Mesothelial cell of epicardium (in vitro differentiated cells): ENCODE measurements around the gene PRUNE2. TPM values are rescaled to one million over a fixed set of nuclear protein-coding genes. Genes with fewer than 3 reads are reported as not detected.

Experiments used
- DNase-seq, 2 experiments: peaks; one replicate each; pipeline ENCODE4 v3.0.0; 2021; ENCODE audit warnings: low spot score in 2 of 2; ENCODE audit not compliant: unreplicated experiment in 2 of 2
- H3K27ac Mint-ChIP-seq: 2 replicates; pipeline ENCODE4 v1.8.0; 2021; ENCODE audit warnings: mixed read lengths
- H3K27me3 Mint-ChIP-seq: 2 replicates; pipeline ENCODE4 v1.8.0; 2021; ENCODE audit warnings: low read depth, mixed read lengths
- H3K36me3 Mint-ChIP-seq: 2 replicates; pipeline ENCODE4 v1.8.0; 2021; ENCODE audit warnings: mixed read lengths
- H3K4me1 Mint-ChIP-seq: 2 replicates; pipeline ENCODE4 v1.8.0; 2021; ENCODE audit warnings: mixed read lengths
- H3K4me3 Mint-ChIP-seq: 2 replicates; pipeline ENCODE4 v1.8.0; 2021; ENCODE audit warnings: mild to moderate bottlenecking, moderate library complexity, mixed read lengths
- H3K9me3 Mint-ChIP-seq: 2 replicates; pipeline ENCODE4 v1.8.0; 2021; ENCODE audit warnings: mixed read lengths
- total RNA-seq: library from RNA; stranded (reverse); gene quantifications from 3 replicates; pipeline ENCODE4 v1.2.1, GENCODE V29; 2021
- TF ChIP-seq, protein P1 (sequence below): fragments of 200-600 bp; sonication (generic); IDR thresholded peaks from one replicate; pipeline ENCODE4 v1.5.0; 2021; ENCODE audit warnings: antibody characterized with exemption; ENCODE audit not compliant: unreplicated experiment

PRUNE2 gene
- total RNA-seq, 1 donor from 2014 or later: 3.4 TPM

DNA sequence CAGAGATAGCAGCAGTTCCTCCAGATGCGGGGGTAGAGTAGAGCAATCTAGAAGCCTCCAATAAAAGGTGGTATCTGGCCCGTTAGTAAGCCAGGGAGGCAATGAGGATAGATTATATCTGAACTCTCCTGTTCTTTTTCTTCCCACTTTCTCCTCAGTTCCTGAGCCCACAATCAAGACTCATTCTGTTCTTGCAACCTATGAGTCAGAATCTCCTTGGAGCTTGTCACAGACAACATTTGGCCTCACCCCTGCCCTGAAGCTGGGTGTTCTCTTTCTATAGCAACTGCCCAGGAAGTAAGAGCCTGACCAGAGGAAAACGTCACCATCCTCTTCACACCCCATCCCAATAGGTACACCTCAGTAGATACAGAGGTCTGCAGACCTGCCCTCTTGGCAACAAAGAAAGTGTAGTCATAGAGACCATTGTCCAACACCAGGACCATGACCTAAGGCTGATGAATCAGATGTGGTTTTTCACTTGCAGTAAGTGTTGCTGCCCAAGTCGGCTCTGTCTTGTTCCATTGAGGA, 218.0 kb downstream of the PRUNE2 start:
- DNase-seq: no peak
- no peaks in the 10 kb centered on the region for H3K9me3 Mint-ChIP-seq
- H3K27ac Mint-ChIP-seq: no peak overlapping the region
- TF ChIP-seq, protein P1, sequence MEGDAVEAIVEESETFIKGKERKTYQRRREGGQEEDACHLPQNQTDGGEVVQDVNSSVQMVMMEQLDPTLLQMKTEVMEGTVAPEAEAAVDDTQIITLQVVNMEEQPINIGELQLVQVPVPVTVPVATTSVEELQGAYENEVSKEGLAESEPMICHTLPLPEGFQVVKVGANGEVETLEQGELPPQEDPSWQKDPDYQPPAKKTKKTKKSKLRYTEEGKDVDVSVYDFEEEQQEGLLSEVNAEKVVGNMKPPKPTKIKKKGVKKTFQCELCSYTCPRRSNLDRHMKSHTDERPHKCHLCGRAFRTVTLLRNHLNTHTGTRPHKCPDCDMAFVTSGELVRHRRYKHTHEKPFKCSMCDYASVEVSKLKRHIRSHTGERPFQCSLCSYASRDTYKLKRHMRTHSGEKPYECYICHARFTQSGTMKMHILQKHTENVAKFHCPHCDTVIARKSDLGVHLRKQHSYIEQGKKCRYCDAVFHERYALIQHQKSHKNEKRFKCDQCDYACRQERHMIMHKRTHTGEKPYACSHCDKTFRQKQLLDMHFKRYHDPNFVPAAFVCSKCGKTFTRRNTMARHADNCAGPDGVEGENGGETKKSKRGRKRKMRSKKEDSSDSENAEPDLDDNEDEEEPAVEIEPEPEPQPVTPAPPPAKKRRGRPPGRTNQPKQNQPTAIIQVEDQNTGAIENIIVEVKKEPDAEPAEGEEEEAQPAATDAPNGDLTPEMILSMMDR: no peak
- no peaks in the 10 kb centered on the region for H3K36me3 Mint-ChIP-seq
- peaks cover 6% of the 10 kb centered on the region for H3K27me3 Mint-ChIP-seq
- H3K4me1 Mint-ChIP-seq: peaks cover 11% of the 10 kb centered on the region
- H3K4me3 Mint-ChIP-seq: no peak overlapping the region

DNA sequence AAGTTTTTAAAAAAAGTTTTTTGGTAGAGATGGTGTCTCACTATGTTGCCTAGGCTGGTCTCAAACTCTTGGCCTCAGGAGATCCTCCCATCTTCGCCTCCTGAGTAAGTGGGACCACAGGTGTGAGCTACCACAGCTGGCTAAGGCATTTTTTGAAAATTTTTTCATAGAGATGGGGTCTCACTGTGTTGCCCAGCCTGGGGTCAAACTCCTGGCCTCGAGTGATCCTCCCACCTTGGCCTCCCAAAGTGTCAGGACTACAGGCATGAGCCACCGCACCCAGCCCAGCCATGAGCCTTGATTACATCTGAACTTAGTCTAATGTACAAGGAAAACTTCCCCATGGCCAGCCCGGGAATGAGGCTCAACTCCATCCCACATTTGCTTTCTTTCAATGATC, 219.2 kb downstream of the PRUNE2 start:
- Mint-ChIP-seq H3K27me3 (peaks cover 5% of the 10 kb centered on the region), H3K4me1 (peaks cover 2% of the 10 kb centered on the region), H3K36me3 (no peaks in the 10 kb centered on the region), H3K27ac (no peak overlapping the region), H3K4me3 (no peak overlapping the region), H3K9me3 (no peaks in the 10 kb centered on the region)
- no peak for DNase-seq
- TF ChIP-seq, protein P1: no peak

DNA sequence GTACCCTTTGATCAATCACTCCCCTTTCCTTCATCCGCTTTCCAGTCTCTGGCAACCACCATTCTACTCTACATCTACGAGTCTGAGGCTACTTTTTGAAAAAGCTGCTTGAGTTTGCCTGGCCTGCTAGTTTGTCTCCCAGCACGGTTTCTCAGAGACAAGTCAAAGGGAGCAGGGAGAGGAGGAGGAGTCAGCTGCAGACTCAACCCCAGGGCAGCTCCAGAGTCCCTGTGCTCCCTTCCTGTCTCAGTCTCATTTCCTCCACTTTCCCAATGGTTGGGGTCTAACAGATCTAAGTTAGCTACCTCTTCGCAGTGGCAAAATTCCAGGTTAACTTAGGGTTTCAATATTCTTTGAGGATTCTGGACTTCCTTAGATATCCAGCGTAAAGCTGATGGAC, 221.7 kb downstream of the PRUNE2 start:
- DNase-seq: no peak
- Mint-ChIP-seq H3K27me3 (peaks cover 5% of the 10 kb centered on the region), H3K27ac (no peak overlapping the region), H3K4me1 (no peaks in the 10 kb centered on the region), H3K36me3 (no peaks in the 10 kb centered on the region), H3K9me3 (peaks cover 15% of the 10 kb centered on the region), H3K4me3 (no peak overlapping the region)
- TF ChIP-seq, protein P1: no peak

DNA sequence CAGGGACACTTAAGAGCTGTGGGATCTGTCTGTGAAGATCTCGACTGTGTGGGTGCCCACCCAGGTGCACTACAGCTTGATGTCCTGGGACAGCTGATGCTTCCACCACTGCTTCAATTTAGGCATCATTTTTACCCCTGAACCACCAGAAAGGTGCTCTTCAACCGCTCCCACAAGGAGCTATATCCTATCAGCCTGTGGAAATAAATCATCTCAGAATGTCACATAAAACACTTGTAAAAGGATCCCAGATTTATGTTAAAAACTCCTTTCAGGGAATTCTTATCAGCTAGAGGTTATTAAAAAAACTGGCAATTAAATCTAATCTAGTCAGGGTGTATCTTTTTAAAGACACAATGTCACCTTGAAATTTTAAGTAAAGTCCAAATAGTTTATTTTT, 224.4 kb downstream of the PRUNE2 start:
- Mint-ChIP-seq H3K9me3 (peaks cover 15% of the 10 kb centered on the region), H3K4me1 (no peaks in the 10 kb centered on the region), H3K27ac (no peak overlapping the region), H3K27me3 (no peaks in the 10 kb centered on the region), H3K36me3 (no peaks in the 10 kb centered on the region), H3K4me3 (no peak overlapping the region)
- TF ChIP-seq, protein P1: no peak
- no peak for DNase-seq

DNA sequence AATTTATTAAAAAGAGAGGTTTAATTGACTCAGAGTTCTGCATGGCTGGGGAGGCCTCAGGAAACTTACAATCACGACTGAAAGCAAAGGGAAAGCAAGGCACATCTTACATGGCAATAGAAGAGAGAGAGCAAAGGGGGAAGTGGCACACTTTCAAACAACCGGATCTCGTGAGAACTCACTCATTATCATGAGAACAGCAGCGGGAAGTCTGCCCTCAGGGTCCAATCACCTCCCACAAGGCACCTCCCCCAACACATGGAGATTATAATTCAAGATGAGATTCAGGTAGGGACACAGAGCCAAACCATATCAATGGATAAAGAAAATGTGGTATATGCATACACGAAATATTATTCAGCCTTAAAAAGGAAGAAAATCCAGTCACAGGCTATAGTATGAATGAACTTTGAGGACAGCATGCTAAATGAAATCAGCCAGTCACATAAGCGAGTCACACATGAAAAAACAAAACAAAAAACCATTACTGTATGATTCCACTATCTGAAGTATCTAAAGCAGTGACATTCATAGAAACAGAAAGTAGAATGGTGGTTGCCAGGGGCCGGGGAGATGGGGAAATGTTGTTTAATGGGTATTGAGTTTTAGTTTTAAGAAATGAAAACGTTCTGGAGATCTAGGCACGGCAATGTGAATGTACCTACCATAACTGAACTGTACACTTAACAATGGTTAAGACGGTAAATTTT, 225.0 kb downstream of the PRUNE2 start:
- Mint-ChIP-seq H3K9me3 (peaks cover 15% of the 10 kb centered on the region), H3K27me3 (no peaks in the 10 kb centered on the region), H3K4me1 (no peaks in the 10 kb centered on the region), H3K4me3 (no peak overlapping the region), H3K36me3 (no peaks in the 10 kb centered on the region), H3K27ac (no peak overlapping the region)
- no peak for DNase-seq
- TF ChIP-seq, protein P1: no peak
